GM21717 (cell line): ENCODE data around the gene NBEA.

ENCODE experiments used
- ATAC-seq: cut with Tn5 transposase; IDR thresholded peaks from one replicate; pipeline ENCODE4 v1.9.1; 2021; ENCODE audit warnings: mild to moderate bottlenecking, moderate library complexity; ENCODE audit not compliant: unreplicated experiment

The NBEA gene

DNA sequence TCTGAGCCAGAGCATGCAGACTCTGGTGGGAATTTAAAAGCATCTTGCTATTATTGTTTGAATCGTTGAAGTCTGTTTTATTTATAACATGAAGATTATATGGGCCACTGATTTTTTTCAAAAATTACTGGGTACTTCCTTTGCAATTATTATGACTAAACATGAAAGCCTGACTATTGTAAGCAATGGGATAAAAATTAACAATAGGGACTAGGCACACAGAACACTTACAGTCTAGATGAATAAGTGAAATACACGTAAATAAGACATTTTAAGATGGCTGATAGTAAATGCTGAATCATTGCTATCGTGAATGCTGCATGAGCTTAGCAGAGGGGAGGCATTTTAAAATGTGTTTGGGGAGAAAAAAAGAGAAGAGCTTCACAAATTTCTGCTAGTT lies 615.4 kb downstream of the NBEA start:
- ATAC-seq, result no peak

DNA sequence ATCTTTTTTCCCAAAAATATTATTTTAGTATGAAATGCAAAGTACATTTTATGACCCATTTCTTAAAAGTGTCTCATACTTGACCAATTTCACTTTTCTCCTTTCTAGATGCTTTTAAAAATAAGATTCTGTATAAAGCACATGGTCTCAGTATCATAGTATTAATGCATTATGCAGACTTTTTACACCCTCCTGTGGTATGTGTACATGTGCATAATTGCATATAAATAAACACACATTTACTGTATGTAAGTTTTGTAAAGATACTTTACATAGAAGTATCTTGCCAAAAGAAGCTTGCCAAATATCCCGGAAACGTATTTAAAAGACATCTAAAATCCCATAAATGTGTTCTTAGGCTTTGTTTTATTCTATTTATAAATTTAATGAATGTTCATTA lies 619.5 kb downstream of the NBEA start:
- no peak for ATAC-seq

DNA sequence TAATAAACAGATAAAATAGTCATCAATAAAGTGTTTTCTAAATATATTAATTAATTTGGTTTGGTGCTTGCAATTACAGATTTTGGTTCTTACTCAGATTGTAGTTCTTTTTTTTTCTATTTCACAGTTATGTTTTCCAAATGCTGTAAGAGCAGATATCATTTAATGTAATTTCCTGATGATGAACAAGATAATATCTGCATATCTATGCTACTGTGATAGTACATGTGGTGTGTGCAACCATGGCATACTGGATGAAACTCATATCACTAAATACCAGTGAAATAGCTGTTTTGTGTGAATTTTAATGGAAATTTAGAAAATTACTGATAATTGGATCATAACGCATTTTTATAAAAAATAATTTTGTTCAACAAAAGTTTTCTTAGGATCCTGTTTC lies 623.2 kb downstream of the NBEA start:
- ATAC-seq, result no peak

DNA sequence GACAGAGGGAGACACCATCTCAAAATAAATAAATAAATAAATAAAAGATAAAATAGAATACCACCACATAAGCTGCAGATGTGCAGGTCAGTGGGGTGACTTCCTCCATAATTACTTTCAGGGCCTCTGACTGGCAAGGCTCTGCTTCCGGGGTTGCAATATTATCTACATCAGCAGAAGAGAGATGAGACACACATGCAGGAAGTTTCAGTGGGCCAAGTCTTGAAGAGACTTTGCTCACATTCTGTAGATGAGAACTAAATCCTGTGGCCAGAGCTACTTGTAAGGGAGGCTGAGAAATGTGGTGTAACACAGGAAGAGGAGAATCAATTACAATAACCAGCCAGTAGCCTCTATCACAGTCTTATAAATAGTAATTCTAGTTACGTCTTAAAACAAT lies 624.3 kb downstream of the NBEA start:
- no peak for ATAC-seq

DNA sequence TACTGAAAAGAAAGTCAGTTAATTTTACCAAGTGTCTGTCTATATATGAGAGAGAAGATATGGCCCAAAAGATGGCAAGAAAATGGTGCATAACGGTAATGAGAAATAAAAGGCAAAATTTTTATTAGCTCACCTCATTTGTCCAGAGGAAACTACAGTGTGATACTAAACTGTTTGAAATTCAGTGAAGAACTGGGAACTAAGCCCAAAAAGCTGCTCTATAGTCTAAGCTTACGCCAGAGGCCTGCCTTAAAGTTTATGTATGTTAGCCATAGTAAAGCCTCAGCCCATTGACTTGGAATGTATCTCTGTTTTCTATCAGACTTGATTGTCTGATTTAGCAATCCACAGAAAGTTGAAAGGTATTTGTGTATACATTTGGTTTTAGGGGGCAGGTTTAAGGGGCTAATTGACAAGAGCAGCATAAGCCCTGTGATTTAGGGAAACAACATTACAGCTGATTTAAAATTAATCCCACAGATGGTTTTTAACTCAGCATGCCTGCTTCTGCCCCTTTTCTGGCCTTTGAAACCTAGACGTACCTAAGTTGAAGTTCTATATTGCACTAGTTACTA lies 625.4 kb downstream of the NBEA start:
- ATAC-seq, result no peak

DNA sequence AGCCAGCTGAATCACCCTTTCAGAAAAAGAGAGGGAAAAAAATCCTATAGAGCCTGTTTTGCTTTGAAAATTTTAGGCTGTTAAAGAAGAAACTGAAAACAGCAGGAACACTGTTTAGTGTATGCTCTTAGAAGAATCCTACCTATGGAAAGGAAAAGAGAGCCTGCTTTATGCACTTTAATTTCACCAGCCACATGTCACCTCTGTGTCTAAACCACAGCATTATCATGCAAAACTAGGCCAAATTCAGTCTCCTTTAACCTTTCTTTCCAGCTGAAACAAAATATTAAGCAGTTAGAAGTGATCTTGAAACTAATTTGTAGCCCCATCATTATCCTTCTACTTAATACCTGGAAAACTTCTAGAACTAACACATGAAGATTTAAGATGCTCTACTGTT lies 631.6 kb downstream of the NBEA start:
- no peak for ATAC-seq

DNA sequence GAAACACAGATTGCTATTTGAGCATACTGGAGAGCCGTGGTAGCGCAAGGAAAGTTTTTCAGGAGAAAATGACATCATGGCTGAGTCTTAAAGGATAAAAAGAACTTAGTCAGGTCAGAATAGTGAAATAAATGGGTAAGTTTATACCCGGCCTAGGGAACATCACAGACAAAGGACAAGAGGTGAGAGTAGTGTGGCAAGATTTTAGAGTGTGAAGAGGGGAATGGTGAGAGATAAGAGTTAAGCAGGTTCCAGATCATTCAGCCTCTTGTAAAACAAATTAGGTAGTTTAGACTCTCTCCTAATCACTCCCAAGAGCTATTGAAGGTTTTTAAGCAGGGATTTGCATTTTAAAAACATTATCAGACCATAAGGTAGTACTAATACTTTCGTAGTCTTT lies 650.4 kb downstream of the NBEA start:
- no peak for ATAC-seq

DNA sequence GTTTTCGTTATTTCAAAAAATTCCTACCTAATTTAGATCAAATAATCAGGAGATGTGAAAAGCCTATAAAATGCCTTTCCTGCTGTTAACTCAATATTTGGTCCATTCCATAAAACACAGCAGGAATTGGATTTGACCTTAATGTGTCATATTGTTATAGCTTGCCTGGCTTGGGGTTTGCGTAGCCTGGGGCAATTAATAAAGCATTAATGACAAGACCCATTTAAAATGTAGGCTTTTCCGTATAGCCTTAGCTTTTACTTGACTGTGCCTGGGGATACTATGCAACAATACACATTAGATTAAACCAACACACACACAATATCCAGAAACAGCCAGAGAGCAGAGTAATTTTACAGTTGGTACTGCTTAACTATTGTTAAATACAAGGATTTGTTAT lies 651.6 kb downstream of the NBEA start:
- no peak for ATAC-seq

DNA sequence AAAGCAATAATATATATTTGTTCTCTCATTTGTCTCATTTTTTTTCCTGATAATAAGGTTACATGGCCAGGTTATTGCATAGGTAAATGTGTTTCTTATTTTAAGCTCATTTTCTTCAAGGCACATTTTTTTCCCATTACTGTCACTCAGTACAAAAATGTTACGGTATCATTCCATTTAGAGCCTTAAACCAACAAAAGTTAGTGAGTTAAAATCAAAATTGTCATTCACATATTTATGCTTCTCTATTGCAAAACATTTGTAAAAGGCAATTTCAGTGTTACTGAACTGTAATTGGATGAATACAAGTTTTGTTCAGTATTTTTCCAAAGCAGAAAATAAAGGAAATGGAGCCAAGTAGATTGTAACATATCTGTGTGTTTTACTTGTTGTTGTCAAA lies 652.0 kb downstream of the NBEA start:
- ATAC-seq, result no peak

DNA sequence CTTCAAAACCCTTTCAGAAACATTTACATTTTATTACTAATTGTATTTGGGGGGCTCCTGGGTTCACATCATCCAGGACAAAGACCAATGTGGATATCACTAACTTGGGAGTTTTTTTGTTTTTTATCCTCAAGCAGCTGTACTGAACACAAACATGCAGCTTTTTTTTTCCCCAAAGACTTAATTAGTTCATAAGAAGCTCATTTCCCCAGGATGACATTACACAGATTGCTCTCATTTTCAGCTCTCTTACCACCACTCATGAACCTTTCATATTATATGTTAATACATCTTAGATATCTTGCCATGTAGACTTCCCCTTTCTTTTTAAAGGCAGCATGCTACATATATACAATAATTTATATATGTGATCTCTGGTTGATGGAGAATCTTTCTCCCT lies 653.1 kb downstream of the NBEA start:
- ATAC-seq, result no peak

DNA sequence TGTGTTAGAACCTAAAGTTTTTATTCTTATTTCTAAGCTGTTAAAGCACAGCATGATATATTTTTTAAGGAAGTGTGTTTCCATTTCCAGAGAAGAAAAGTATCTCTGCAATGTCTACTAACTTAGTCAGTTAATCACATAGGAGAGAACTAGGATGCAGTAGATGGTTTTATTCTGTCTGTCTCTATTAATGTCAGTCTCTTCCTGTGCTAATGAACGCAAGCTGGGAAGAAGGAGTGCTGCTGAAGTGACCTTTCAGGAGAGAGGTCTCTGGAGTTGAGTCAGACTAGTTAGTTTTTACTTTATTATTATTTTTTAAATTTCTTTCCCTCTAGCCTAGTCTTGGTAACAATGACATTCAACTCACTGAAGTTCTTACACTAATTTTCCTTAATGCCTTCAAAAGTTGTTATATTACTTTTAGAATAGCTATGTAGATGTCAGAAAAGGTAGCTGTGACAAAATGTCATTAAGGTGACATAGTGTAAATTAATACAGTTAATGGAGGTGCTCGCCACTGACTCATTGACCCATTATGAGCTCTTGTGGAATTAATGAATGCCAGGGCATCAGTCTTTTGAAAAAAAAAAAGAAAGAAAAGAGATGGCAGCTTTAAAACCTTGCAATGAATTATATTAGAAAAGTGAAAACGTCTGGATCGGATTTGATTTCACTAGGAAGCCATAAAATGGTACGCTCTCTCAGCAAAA lies 654.4 kb downstream of the NBEA start:
- ATAC-seq, result no peak

DNA sequence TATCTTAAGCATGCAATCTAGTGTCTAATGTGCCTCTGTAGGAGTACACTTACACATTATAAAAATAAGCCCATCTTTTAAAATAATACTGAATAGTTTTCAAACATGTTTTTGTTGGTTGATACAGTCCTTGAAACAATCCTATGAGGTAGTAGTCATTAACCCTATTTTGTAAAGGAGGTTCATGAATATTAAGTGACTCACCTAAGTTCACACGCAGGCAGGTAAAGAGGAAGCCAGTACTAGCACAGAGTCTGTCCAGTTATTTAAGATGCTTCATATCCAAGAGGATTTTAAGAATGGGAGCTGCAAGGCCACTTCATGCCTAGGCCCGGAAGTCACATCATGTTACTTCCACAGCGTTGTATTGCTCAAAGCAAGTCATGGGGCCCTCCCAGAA lies 655.4 kb downstream of the NBEA start:
- ATAC-seq, result no peak

DNA sequence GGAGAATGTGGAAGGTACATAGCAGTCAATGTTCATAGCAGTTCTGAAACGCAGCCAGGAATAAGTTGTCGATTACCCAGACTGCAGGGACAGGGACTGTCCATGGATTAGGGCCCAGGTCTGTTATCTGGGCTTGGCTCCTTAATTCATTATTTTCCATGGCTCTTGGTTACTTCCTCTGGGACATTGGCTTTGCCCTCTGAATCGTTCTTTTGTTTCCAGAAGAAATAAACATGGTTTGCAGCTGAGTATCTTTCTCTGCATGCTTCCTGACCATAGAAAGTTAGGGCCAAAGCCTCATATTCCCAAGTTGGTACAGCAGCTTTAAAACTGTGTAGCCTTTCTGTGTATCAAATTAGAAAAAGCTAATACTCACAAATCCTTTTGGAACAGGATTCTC lies 656.2 kb downstream of the NBEA start:
- no peak for ATAC-seq

DNA sequence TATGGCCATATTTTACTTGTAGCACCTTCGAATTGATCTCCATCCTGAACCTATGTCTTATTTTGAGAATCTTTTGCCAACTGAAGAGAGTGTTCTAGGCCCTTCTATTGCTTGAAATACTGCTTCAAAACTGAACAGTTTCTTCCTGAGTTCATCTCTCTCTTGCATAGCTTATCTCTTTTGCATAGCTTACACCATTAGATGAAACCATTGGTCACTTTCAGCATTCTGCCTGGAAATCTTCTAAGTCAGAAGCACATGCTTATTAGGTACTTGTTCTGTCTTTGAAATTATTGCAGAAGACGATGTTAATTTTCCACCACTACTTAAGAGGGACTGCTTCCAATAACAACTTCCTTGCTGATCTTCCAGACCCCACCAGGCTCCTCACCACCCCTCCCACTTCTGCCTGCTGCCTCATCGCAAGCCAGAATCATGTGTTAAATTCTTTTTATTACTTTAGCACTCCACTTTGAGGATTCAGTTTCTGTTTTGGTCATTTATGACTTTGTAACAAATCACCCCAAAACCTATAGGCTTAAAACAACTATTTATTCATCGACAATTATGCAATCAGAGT lies 656.8 kb downstream of the NBEA start:
- no peak for ATAC-seq

DNA sequence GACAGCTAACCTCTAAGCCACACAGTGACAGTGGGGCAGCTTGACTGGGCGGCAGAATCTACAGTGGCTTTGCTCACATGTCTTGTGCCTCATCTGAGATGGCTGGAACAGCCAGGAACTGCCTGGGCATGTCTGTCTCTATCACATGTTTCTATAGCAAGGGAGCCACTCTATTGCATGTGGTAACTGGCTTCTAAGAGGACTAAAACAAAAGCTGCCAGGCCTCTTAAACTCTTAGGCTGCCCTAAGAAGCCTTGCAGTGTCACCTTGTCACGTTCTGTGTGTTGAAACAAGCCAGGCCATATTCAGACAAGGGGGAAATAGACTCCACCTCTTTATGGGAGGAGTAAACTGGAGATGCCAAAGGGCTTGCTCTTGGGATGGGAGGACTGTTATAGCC lies 657.3 kb downstream of the NBEA start:
- ATAC-seq, result no peak

DNA sequence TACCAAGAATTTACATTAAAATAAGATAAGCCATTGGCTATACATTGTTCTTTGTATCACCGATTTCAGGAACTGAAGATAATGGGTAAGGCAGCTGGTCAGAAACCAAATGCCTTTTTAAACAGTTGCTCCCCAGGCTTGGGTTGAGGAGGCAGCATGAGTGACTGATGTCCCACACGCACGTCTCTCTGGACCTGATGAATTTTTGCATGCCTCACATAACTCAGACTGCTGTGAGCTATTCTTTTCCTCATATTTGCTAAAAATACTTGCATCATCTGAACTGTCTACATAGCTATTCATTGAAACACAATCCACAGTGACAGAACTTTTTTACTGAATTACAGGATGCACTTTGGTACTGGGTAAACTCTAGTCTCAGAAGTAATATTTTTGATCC lies 658.1 kb downstream of the NBEA start:
- ATAC-seq, result no peak

DNA sequence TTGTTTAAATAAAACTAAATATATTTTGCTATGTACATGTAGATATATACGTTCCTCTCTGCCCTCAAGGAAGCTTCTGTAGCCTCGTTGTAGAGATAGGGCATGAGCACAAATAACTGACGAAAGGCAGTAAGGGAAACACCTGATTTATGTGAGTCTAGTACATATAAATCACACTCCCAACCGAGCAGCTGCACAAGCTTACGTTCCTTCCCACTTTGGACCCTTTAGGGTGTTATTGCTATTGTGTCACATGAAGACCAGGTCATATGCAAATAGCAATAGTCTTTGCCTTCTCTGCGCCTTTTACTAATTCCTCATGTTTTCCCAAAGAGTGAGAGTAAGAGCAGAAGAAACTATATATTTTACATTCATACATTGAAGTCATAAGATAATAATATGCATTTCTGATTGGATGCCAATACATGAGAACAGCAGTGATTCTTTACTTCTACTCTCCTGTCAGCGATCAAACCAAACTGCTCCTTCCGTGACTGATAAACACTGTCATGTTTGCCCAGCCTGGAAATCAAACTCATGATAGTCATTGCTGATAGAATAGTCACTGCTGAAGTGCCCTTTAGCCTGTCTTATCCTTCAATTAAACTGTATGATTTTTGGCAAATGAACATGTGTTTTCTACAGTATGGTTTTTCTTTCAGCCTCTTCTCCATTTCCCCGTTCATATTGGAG lies 661.7 kb downstream of the NBEA start:
- no peak for ATAC-seq

DNA sequence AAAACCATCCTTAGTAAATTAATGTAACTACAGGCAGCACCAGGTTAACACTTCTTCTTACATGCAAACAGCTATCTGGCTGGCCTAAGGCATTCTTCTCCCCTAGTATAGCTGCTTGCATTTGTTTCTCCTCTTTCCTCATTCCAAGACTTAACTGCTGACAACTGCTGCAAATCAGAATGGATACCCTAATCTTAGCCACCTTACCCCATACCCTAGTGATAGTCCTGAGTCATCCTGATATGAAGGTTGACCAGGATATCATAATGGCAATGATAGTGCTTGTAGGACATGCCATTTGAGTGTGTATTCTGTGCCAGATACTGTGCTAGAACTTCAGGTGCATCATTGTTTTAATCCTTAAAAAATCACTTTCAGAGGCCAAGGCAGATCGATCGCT lies 672.6 kb downstream of the NBEA start:
- no peak for ATAC-seq

DNA sequence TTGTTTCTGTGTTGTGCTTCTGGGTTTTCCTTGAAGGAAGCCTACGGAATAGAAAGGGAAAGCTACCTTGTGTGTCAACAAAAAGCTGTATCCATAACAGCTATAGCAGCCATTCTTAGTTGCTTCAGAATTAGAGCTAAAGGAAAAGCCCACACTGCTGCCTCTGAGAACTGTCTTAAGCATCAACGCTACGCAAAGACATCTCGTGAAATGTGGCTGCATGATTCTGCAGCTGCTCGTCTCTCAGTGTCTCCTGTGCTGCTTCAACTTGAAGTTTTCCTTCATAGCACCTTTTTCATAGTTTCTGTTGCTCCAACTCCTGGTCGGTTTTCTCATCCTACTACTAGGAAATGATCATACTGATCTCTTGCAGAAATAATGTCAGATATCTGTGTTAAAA lies 675.4 kb downstream of the NBEA start:
- ATAC-seq, result no peak

DNA sequence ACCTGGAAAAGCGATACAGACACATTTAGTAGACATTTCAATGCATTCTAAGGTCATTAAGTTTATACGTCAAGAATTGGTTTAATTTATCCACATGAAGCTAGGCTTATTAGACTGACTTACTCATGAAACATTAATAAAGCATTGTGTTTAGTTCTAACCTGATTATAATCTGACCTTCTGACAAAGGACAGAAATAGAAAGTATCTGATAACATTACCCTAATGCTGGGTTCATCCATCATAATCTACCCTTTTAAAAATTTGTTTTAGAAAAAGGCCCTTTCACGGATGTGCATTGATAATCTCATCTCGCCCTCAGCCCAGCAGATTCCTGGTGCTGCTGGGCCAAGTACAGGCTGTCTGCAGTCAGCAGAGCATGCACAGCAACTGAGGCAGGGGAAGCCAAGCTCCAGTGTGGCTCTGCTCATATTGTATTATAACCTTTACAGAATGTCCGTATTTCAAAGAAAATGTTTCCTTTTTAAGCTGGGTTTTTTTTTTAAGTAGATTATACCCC lies 676.6 kb downstream of the NBEA start:
- ATAC-seq, result no peak

DNA sequence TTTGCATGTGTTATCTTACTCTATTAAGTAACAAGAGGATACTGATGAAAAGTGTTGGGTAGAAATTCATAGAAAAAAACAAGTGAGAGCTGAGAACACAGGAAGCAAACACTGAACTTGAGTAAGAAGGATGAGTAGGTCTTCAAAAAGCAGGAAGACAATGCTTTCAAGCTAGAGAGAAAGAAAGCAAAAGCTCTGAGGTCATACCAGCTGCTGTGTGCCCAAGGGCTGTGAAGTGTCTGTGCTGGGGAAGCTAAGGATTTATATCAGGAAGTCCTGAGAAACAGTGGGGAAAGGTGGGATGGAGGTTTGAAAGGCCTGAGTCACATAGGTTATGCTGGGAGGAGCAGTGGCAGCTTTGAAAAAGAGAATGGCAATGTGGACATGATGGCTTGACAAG lies 679.9 kb downstream of the NBEA start:
- no peak for ATAC-seq

DNA sequence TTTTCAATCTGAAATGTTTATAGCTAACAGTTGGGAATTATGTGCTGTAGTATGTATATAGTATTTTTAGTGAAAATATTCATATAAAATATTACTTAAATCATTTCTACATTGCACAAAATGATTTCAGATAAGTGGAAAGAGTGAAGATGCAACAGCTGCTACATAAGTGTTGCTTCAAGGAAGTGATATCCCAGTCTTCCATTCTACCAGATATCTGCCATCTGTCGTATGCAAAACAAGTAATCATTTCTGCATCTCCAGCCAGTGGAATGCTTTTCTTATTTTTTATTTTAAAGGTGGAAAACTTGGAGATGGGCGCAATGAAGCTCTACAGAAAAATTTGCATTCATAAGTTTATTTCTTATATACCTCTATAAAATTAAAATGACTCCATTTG lies 687.0 kb downstream of the NBEA start:
- ATAC-seq, result no peak
